Fibroblast of mammary gland (primary cell): ENCODE data around the gene HIPK2.

Source experiments
- DNase-seq: peaks from one replicate; pipeline ENCODE4 v3.0.0-alpha.2; 2010; ENCODE audit warnings: low read depth
- H3K4me3 ChIP-seq: 2 replicates; pipeline ENCODE4 v1.5.1; 2011; ENCODE audit warnings: low read depth, mild to moderate bottlenecking, low read length, moderate library complexity; ENCODE audit not compliant: control insufficient read depth
- TF ChIP-seq, protein P1 (sequence below): conservative IDR thresholded peaks from 2 replicates; pipeline ENCODE4 v1.5.1; 2011; ENCODE audit warnings: low read depth, low read length, inconsistent platforms; ENCODE audit not compliant: control insufficient read depth, insufficient read depth

HIPK2 gene

DNA sequence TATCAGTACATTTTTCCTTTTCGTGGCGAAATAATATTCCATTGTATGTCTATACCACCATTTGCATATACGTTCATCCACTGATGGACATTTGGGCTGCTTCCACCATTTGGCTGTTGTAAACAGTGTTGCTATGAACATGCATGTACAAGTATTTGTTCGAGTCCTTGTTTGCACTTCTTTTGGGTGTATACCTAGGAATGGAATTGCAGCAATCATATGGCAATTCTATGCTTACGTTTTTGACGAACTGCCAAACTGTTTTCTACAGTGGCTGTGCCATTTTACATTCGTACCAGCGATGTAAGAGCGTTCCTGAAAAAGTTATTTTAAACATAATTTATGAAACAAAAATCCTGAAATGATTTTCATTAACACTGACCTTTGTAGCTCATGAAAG is 79.5 kb downstream of the HIPK2 start:
- H3K4me3 ChIP-seq, result no peak overlapping the region
- no peak for DNase-seq
- TF ChIP-seq, protein P1, sequence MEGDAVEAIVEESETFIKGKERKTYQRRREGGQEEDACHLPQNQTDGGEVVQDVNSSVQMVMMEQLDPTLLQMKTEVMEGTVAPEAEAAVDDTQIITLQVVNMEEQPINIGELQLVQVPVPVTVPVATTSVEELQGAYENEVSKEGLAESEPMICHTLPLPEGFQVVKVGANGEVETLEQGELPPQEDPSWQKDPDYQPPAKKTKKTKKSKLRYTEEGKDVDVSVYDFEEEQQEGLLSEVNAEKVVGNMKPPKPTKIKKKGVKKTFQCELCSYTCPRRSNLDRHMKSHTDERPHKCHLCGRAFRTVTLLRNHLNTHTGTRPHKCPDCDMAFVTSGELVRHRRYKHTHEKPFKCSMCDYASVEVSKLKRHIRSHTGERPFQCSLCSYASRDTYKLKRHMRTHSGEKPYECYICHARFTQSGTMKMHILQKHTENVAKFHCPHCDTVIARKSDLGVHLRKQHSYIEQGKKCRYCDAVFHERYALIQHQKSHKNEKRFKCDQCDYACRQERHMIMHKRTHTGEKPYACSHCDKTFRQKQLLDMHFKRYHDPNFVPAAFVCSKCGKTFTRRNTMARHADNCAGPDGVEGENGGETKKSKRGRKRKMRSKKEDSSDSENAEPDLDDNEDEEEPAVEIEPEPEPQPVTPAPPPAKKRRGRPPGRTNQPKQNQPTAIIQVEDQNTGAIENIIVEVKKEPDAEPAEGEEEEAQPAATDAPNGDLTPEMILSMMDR, result no peak

DNA sequence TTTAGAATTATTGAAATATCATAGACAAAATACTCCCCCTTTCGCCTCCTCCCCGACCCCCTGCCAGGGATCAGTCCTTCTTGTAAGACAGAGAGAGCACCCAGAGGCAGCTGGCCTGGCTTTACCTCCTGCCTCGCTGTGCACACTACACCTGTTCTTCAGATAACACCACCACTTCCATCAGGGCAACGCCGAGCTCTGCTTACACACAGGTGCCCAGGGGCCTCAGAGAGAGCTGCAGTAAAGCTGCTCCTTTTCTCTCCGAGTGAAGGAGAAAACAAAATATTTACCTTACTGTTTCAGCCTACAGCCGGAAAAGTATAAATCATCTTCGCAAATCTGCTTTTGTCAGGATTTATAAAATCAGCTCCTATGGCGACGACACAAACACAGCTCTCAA is 80.7 kb downstream of the HIPK2 start:
- DNase-seq, result no peak
- H3K4me3 ChIP-seq, result no peak overlapping the region
- TF ChIP-seq, protein P1, result no peak

DNA sequence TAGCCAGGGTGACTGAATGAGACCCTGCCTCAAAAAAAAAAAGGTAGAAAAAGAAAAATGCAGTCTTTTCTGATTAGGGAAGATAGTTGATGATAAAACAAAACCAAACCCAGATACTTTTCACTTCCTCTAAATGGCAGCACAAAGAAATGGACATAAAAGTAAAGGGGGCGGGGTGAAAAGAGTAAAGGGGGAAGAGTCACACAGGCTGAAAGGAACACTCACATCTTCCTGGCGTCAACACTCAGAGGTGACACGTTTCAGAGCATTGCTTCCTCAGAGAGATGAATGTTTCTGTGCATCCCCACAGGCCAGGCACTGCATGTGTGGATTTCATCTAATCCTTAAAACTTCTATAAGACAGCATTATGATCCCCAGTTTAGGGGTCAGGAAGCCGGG is 81.2 kb downstream of the HIPK2 start:
- DNase-seq, result peak; percentile 44
- no peak overlapping the region for H3K4me3 ChIP-seq
- TF ChIP-seq, protein P1, result no peak

DNA sequence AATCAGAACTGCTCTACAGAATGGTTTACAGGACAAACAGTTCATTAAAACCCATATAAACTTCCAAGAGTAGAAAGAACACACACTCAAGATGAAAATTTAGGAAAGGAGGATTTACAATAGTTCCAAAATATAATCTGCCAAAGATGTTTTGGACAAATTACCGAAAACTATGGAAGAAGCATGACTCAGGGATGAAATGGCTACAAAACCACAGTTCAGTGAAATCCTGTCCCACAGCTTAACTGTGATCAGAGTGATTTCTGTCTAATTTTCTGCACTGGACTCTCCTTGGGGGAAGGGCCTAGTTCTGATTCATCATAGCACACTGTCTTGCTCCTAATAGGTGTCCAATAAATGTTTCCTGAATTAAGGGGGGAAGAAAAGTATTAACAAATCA is 82.2 kb downstream of the HIPK2 start:
- H3K4me3 ChIP-seq, result no peak overlapping the region
- DNase-seq, result peak; percentile 68
- TF ChIP-seq, protein P1, result no peak

DNA sequence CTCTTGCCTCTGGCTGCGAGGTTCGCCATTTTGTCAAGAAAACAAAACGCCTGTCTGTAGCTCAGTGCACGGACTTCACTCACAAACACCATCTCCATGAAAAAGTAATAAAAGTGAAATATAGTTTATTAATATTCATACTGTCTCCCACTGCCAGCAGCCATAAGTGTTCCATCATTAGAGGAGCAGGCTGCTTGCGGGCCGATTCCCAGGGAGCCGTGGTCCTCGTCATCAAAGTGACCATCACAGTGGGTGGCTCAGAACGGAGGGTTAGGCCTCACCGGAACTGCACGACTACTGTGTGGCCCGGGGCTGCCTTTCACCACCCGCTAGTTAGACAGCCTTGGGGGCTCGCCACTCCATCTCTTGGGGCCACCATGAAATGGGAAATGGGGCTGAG is 82.7 kb downstream of the HIPK2 start:
- no peak for DNase-seq
- H3K4me3 ChIP-seq, result no peak overlapping the region
- TF ChIP-seq, protein P1, result no peak

DNA sequence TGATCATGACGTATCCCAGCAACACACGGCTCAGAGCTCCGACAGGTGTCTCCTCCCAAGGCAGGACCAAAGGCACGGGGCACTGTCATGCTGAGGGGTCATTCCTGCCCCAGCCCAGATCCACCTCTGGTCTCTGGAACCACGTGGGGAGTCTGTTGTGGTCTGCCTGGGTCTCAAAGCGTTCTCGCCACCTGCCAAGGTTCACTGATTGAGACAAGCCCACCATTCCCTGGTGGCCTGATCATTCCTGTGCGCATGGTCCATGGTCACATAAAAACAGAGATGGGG is 83.5 kb downstream of the HIPK2 start:
- DNase-seq, result no peak
- TF ChIP-seq, protein P1, result no peak
- no peak overlapping the region for H3K4me3 ChIP-seq

DNA sequence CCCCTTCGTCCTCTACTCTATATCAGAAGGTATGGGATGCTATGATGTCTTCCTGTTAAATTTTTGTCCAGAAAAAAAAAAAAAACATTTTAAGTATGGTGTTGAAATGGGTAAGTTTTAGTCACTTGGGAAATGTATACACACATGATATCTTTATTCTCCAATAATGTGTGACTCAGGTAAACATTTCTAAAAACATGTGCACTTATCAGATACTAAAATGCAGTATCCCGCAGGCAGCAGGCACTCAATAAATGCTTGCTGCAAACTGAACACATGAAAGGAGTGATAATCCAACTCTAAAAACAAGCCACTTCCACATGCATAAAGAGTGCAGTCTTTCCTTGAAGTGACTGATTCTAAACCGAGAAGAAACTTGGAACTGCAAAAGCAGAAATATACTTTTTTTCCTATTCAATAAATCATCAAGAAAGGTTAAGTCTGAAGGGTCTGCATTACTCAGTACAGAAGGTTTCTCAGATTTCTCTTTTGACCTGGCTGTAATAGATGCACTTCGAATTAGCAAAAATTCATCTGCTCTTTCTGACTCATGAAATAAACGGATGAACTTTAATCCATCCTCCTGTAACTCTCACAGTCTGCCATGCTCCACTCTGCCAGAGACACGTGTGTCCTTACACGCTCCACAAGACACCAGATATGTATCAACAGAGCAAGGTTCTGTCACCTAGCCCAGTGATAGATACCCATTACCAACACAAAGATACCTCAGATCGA is 84.0 kb downstream of the HIPK2 start:
- no peak overlapping the region for H3K4me3 ChIP-seq
- peak; percentile 55 for DNase-seq
- TF ChIP-seq, protein P1, result no peak
